H1 (cell line): ENCODE measurements around the gene TTLL5. TPM values are rescaled to one million over a fixed set of nuclear protein-coding genes. Genes with fewer than 3 reads are reported as not detected.

Source experiments
- CTCF ChIA-PET: fragments of 300-600 bp; sonication (Branson Sonifier 250); formaldehyde crosslinking; loops from one replicate; lab custom pipeline; 2021; ENCODE audit not compliant: partially characterized antibody; lab: Charles Lee
- POLR2A ChIA-PET: fragments of 300-600 bp; sonication (Branson Sonifier 250); formaldehyde crosslinking; loops from one replicate; lab custom pipeline; 2021; ENCODE audit warnings: inconsistent platforms; ENCODE audit not compliant: partially characterized antibody; lab: Charles Lee
- DNase-seq, 2 experiments: peaks; one replicate each; pipeline versions ENCODE4 v3.0.0 to v3.0.0-alpha.2; 2010 to 2022; ENCODE audit warnings: low spot score in 2 of 2, low read depth in 1 of 2, mixed read lengths in 1 of 2
- FAIRE-seq: peaks from 2 replicates; lab custom pipeline; 2011; peaks lifted over from hg19 to GRCh38; lab: Jason Lieb, UNC
- H2AFZ ChIP-seq: 2 replicates; pipeline ENCODE4 v1.8.1; 2012; ENCODE audit warnings: low read length, inconsistent platforms
- H2AK5ac ChIP-seq: 2 replicates; pipeline ENCODE4 v1.6.1; 2013; ENCODE audit warnings: low read depth, low read length
- H2BK120ac ChIP-seq: replicated peaks from 2 replicates; pipeline ENCODE3; 2013; ENCODE audit warnings: low read depth, low read length, inconsistent platforms
- H2BK12ac ChIP-seq: 2 replicates; pipeline ENCODE4 v1.6.1; 2013; ENCODE audit warnings: low read depth, low read length
- H2BK15ac ChIP-seq: 2 replicates; pipeline ENCODE4 v1.6.1; 2013; ENCODE audit warnings: low read length
- H2BK20ac ChIP-seq: 2 replicates; pipeline ENCODE4 v1.6.1; 2013; ENCODE audit warnings: low read length
- H2BK5ac ChIP-seq: 2 replicates; pipeline ENCODE4 v1.6.1; 2013; ENCODE audit warnings: low read depth, low read length
- H3K14ac ChIP-seq: 2 replicates; pipeline ENCODE4 v1.6.1; 2013; ENCODE audit warnings: inconsistent platforms; ENCODE audit not compliant: insufficient read length
- H3K18ac ChIP-seq: 2 replicates; pipeline ENCODE4 v1.6.1; 2013; ENCODE audit warnings: low read length; ENCODE audit errors: extremely low read depth
- H3K23ac ChIP-seq: 2 replicates; pipeline ENCODE4 v1.6.1; 2013; ENCODE audit warnings: inconsistent platforms; ENCODE audit not compliant: insufficient read length
- H3K23me2 ChIP-seq: 2 replicates; pipeline ENCODE4 v1.6.1; 2013; ENCODE audit warnings: low read depth, low read length
- H3K27ac ChIP-seq: 2 replicates; pipeline ENCODE4 v1.6.1; 2011; ENCODE audit warnings: low read depth, low read length, inconsistent platforms
- H3K27me3 ChIP-seq, 4 experiments: replicated peaks in 1 of 4; 1 replicate in 1 of 4; 2 replicates in 3 of 4; pipeline versions ENCODE4 v1.6.1 to v1.8.1; 2011 to 2013; ENCODE audit warnings: low read length in 3 of 4, mild to moderate bottlenecking in 3 of 4, inconsistent platforms in 2 of 4, mixed read lengths in 2 of 4, moderate library complexity in 1 of 4; ENCODE audit not compliant: control insufficient read depth in 3 of 4, insufficient read depth in 3 of 4; ENCODE audit errors: extremely low read depth in 1 of 4
- H3K36me3 ChIP-seq, 4 experiments: 2 replicates each; pipeline versions ENCODE4 v1.6.1 to v1.8.1; 2011 to 2013; ENCODE audit warnings: mild to moderate bottlenecking in 4 of 4, low read length in 3 of 4, moderate library complexity in 2 of 4, control low read depth in 1 of 4, inconsistent platforms in 1 of 4; ENCODE audit not compliant: insufficient read depth in 4 of 4, control insufficient read depth in 2 of 4
- H3K4ac ChIP-seq: replicated peaks from 2 replicates; pipeline ENCODE3; 2013; ENCODE audit warnings: low read length, low read depth, mixed read lengths, inconsistent platforms; ENCODE audit not compliant: insufficient read length
- H3K4me1 ChIP-seq, 4 experiments: replicated peaks in 1 of 4; 1 replicate in 1 of 4; 2 replicates in 3 of 4; pipeline versions ENCODE4 v1.6.1 to v1.8.1; 2011 to 2013; ENCODE audit warnings: low read length in 3 of 4, inconsistent platforms in 2 of 4, mixed read lengths in 1 of 4; ENCODE audit not compliant: insufficient read depth in 4 of 4, control insufficient read depth in 3 of 4
- H3K4me2 ChIP-seq, 2 experiments: 2 replicates each; pipeline versions ENCODE4 v1.6.1 to v1.8.1; 2011 to 2013; ENCODE audit warnings: low read depth in 2 of 2, low read length in 2 of 2, control low read depth in 1 of 2, inconsistent platforms in 1 of 2, mild to moderate bottlenecking in 1 of 2; ENCODE audit not compliant: insufficient read depth in 1 of 2
- H3K4me3 ChIP-seq, 4 experiments: fragments of 200-600, 300-600 bp in 1 of 4; sonication (generic), shearing (Covaris generic), sonication (Bioruptor Twin) in 1 of 4; 2 replicates each; pipeline versions ENCODE4 v1.5.1 to v1.8.1; 2011 to 2016; ENCODE audit warnings: low read length in 4 of 4, low read depth in 3 of 4, control low read depth in 2 of 4, inconsistent platforms in 2 of 4, mild to moderate bottlenecking in 2 of 4, mixed read lengths in 1 of 4, moderate library complexity in 1 of 4; ENCODE audit not compliant: insufficient read depth in 2 of 4; ENCODE audit errors: extremely low read depth in 1 of 4
- H3K56ac ChIP-seq: replicated peaks from 2 replicates; pipeline ENCODE3; 2013; ENCODE audit warnings: low read depth, mild to moderate bottlenecking, mixed read lengths, low read length, inconsistent platforms; ENCODE audit not compliant: insufficient read length
- H3K79me1 ChIP-seq: 2 replicates; pipeline ENCODE4 v1.6.1; 2013; ENCODE audit warnings: low read depth, low read length, control low read depth
- H3K79me2 ChIP-seq, 2 experiments: 2 replicates each; pipeline versions ENCODE4 v1.6.1 to v1.8.1; 2012 to 2013; ENCODE audit warnings: low read length in 2 of 2, mild to moderate bottlenecking in 2 of 2, inconsistent platforms in 1 of 2; ENCODE audit not compliant: insufficient read depth in 2 of 2, control insufficient read depth in 1 of 2
- H3K9ac ChIP-seq, 4 experiments: replicated peaks in 1 of 4; 1 replicate in 1 of 4; 2 replicates in 3 of 4; pipeline versions ENCODE4 v1.6.1 to v1.8.1; 2011 to 2013; ENCODE audit warnings: low read depth in 3 of 4, low read length in 3 of 4, control low read depth in 2 of 4, mild to moderate bottlenecking in 2 of 4, moderate library complexity in 2 of 4, inconsistent platforms in 1 of 4; ENCODE audit errors: extremely low read depth in 1 of 4
- H3K9me3 ChIP-seq, 2 experiments: 2 replicates each; pipeline versions ENCODE4 v1.6.1 to v1.8.1; 2012 to 2013; ENCODE audit warnings: mild to moderate bottlenecking in 2 of 2, moderate library complexity in 2 of 2, control low read depth in 1 of 2, inconsistent platforms in 1 of 2, low read depth in 1 of 2, low read length in 1 of 2, mixed read lengths in 1 of 2; ENCODE audit not compliant: insufficient read depth in 2 of 2
- H4K20me1 ChIP-seq, 2 experiments: replicated peaks in 1 of 2; 2 replicates each; pipeline versions ENCODE3 to v1.8.1; 2011 to 2013; ENCODE audit warnings: inconsistent platforms in 2 of 2, low read length in 2 of 2, mild to moderate bottlenecking in 1 of 2; ENCODE audit not compliant: insufficient read depth in 2 of 2, control insufficient read depth in 1 of 2
- H4K5ac ChIP-seq: 2 replicates; pipeline ENCODE4 v1.6.1; 2013; ENCODE audit warnings: low read length, low read depth, mixed read lengths, inconsistent platforms; ENCODE audit not compliant: insufficient read length
- H4K8ac ChIP-seq: 2 replicates; pipeline ENCODE4 v1.8.0; 2013; ENCODE audit warnings: mild to moderate bottlenecking, moderate library complexity, low read length, inconsistent platforms; ENCODE audit not compliant: insufficient read depth; ENCODE audit errors: extremely low read depth
- H4K91ac ChIP-seq: replicated peaks from 2 replicates; pipeline ENCODE3; 2013; ENCODE audit warnings: low read length, mixed read lengths, inconsistent platforms; ENCODE audit not compliant: insufficient read length
- CEBPB ChIP-seq: IDR thresholded peaks from 2 replicates; pipeline ENCODE4 v1.6.1; 2012; ENCODE audit warnings: low read depth, low read length
- CREB1 ChIP-seq: IDR thresholded peaks from 2 replicates; pipeline ENCODE4 v1.6.1; 2012; ENCODE audit warnings: inconsistent platforms
- KDM4A ChIP-seq: IDR thresholded peaks from one replicate; pipeline ENCODE4 v1.7.1; 2012; ENCODE audit warnings: low read depth, mild to moderate bottlenecking, moderate library complexity, low read length, inconsistent platforms; ENCODE audit not compliant: severe bottlenecking
- TEAD4 ChIP-seq: IDR thresholded peaks from 2 replicates; pipeline ENCODE4 v1.6.1; 2012; ENCODE audit warnings: low read depth, low read length, inconsistent platforms, mixed read lengths
- WGBS, 2 experiments: shearing (Covaris generic) in 1 of 2; methylation state at CpG; one replicate each; pipeline versions ENCODE4 v1.1.6 to v1.1.7; 2013 to 2015; ENCODE audit warnings: low lambda C conversion rate in 2 of 2, mixed read lengths in 2 of 2, inconsistent platforms in 1 of 2, low coverage in 1 of 2, missing lambda C conversion rate in 1 of 2; ENCODE audit not compliant: insufficient replicate concordance in 2 of 2, insufficient coverage in 1 of 2, insufficient read length in 1 of 2; ENCODE audit errors: extremely low coverage in 1 of 2, missing lambda C conversion rate in 1 of 2; 5-methylcytosine and 5-hydroxymethylcytosine counted together
- polyA plus RNA-seq, 7 experiments: library from polyadenylated mRNA; depleted of rRNA in 3 of 7; stranded (reverse) in 5 of 7; unstranded in 2 of 7; fragments of >200 nt in 5 of 7; fragments of 200-250 nt in 2 of 7; gene quantifications; 1 replicate in 5 of 7; 2 replicates in 1 of 7; 4 replicates in 1 of 7; pipeline versions ENCODE4 v1.2.1 to v1.2.3, GENCODE V29; 2011 to 2013; ENCODE audit warnings: missing spikeins in 2 of 7, mixed read lengths in 2 of 7
- total RNA-seq: library from RNA; stranded (reverse); fragmentation: NEBNext Ultra II Directional; extraction: Animal tissue kit (Norgen Biotek cat#: 25700); gene quantifications from 2 replicates; pipeline ENCODE4 v1.2.1, GENCODE V29; 2021

TTLL5 gene
- total and polyA plus RNA-seq, 2 of the 8 experiments (the other 6 are each of a cell fraction or from before 2014, with no cell fraction given), result 16.1 to 45.9 TPM

GRCh38 chr14:75911883-75912282 lies 250.8 kb downstream of the TTLL5 start:
- no peak overlapping the region for H3K4ac ChIP-seq
- peak; percentile 29 to 59 for DNase-seq
- no peak overlapping the region for H2AK5ac ChIP-seq
- no peak overlapping the region for H2BK5ac ChIP-seq
- no peak overlapping the region for H3K23ac ChIP-seq
- peak; percentile 82 for FAIRE-seq
- H3K9ac ChIP-seq, result no peak overlapping the region
- 51% methylated on average over 7 of the region's 7 CpGs; no CpG with 5 or more reads in 1 of the 2 experiments for WGBS, 2 experiments
- H4K20me1 ChIP-seq, result no peaks in the 10 kb centered on the region
- H3K18ac ChIP-seq, result no peak overlapping the region
- peaks cover 0 to 5% (median 2%) of the 10 kb centered on the region in 4 experiments; a peak in 2 of 7 replicates for H3K4me1 ChIP-seq
- no peak overlapping the region for H2AFZ ChIP-seq
- no peak overlapping the region for H2BK15ac ChIP-seq
- no peak overlapping the region for H3K14ac ChIP-seq
- H3K27me3 ChIP-seq, result no peaks in the 10 kb centered on the region
- H4K91ac ChIP-seq, result no peak overlapping the region
- H2BK20ac ChIP-seq, result no peak overlapping the region
- POLR2A ChIA-PET, result interaction anchor here (1.7 kb wide), 1 partner anchor 10 kb away, joined by 3 read pairs; no protein-coding TSS in a partner anchor
- H2BK120ac ChIP-seq, result no peak overlapping the region
- CTCF ChIA-PET, result interaction anchor here (0.6 to 3.0 kb wide), 7 partner anchors 8 to 885 kb away, joined by 3 to 17 read pairs (median 5); no protein-coding TSS in a partner anchor
- no peak overlapping the region for H3K27ac ChIP-seq
- no peaks in the 10 kb centered on the region for H3K79me1 ChIP-seq
- H3K56ac ChIP-seq, result no peak overlapping the region
- H3K23me2 ChIP-seq, result no peaks in the 10 kb centered on the region; the same call in 1 of the 2 replicates
- no peak overlapping the region for H4K8ac ChIP-seq
- H3K4me3 ChIP-seq, result no peak overlapping the region
- no peaks in the 10 kb centered on the region; a peak in 1 of 8 replicates for H3K36me3 ChIP-seq
- H3K9me3 ChIP-seq, result no peaks in the 10 kb centered on the region
- no peak overlapping the region for H4K5ac ChIP-seq
- H2BK12ac ChIP-seq, result 0 out of 2 replicates have a peak overlapping the region, but pooled peaks have one; percentile 69
- peak overlapping the region in 1 of 2 experiments; percentile 25; a peak in 1 of 4 replicates for H3K4me2 ChIP-seq
- H3K79me2 ChIP-seq, result no peaks in the 10 kb centered on the region
- TF ChIP-seq CEBPB (no peak), CREB1 (no peak), TEAD4 (no peak), KDM4A (no peak)
